Mesendoderm (in vitro differentiated cells): ENCODE data around the gene TFDP1.

Experiments
- DNase-seq: peaks from one replicate; pipeline ENCODE4 v3.0.0; 2013
- H2AK5ac ChIP-seq: 2 replicates; pipeline ENCODE4 v1.6.1; 2013; ENCODE audit warnings: low read length, inconsistent platforms
- H2BK120ac ChIP-seq: 2 replicates; pipeline ENCODE4 v1.6.1; 2013; ENCODE audit warnings: low read depth, mild to moderate bottlenecking, low read length, moderate library complexity, mixed read lengths
- H2BK15ac ChIP-seq: replicated peaks from 2 replicates; pipeline ENCODE4 v1.6.1; 2013; ENCODE audit warnings: low read depth, mild to moderate bottlenecking, moderate library complexity
- H2BK5ac ChIP-seq: 2 replicates; pipeline ENCODE4 v1.6.1; 2013; ENCODE audit warnings: low read length, inconsistent platforms
- H3K18ac ChIP-seq: 2 replicates; pipeline ENCODE4 v1.6.1; 2013; ENCODE audit warnings: mild to moderate bottlenecking, low read length, mixed read lengths
- H3K23ac ChIP-seq: one replicate; pipeline ENCODE4 v1.6.1; 2013; ENCODE audit warnings: low read length
- H3K27ac ChIP-seq: 2 replicates; pipeline ENCODE4 v1.5.1; 2013; ENCODE audit warnings: low read depth, mild to moderate bottlenecking, inconsistent platforms, low read length, moderate library complexity
- H3K27me3 ChIP-seq: 2 replicates; pipeline ENCODE4 v1.6.1; 2013; ENCODE audit warnings: low read length, control low read depth, mild to moderate bottlenecking, inconsistent platforms; ENCODE audit not compliant: insufficient read depth, poor library complexity
- H3K36me3 ChIP-seq: 2 replicates; pipeline ENCODE4 v1.6.1; 2013; ENCODE audit warnings: low read length, inconsistent platforms; ENCODE audit not compliant: control insufficient read depth, insufficient read depth
- H3K4ac ChIP-seq: one replicate; pipeline ENCODE4 v1.6.1; 2013; ENCODE audit warnings: low read depth, mild to moderate bottlenecking, low read length, moderate library complexity
- H3K4me1 ChIP-seq: 2 replicates; pipeline ENCODE4 v1.6.1; 2013; ENCODE audit warnings: low read depth, low read length, inconsistent platforms; ENCODE audit not compliant: control insufficient read depth
- H3K4me2 ChIP-seq: 2 replicates; pipeline ENCODE4 v1.6.1; 2013; ENCODE audit warnings: low read length
- H3K4me3 ChIP-seq: 2 replicates; pipeline ENCODE4 v1.5.1; 2013; ENCODE audit warnings: mild to moderate bottlenecking, low read length
- H3K56ac ChIP-seq: one replicate; pipeline ENCODE4 v1.6.1; 2013; ENCODE audit warnings: low read length
- H3K79me1 ChIP-seq: 2 replicates; pipeline ENCODE4 v1.6.1; 2013; ENCODE audit warnings: low read length, inconsistent platforms
- H3K79me2 ChIP-seq: 2 replicates; pipeline ENCODE4 v1.6.1; 2013; ENCODE audit warnings: mild to moderate bottlenecking, low read length; ENCODE audit not compliant: control insufficient read depth, insufficient read depth
- H3K9ac ChIP-seq: 2 replicates; pipeline ENCODE4 v1.6.1; 2013; ENCODE audit warnings: low read length, inconsistent platforms
- H4K5ac ChIP-seq: one replicate; pipeline ENCODE4 v1.6.1; 2013; ENCODE audit warnings: low read length
- H4K8ac ChIP-seq: one replicate; pipeline ENCODE4 v1.6.1; 2013; ENCODE audit warnings: low read depth, mild to moderate bottlenecking, control low read depth, low read length, moderate library complexity
- WGBS: extraction: QIAGEN DNeasy Blood & Tissue Kit; methylation state at CpG from one replicate; pipeline ENCODE4 v1.1.7; 2013; ENCODE audit warnings: low lambda C conversion rate, missing lambda C conversion rate; ENCODE audit not compliant: insufficient coverage; ENCODE audit errors: extremely low coverage; 5-methylcytosine and 5-hydroxymethylcytosine counted together

Gene TFDP1

DNA sequence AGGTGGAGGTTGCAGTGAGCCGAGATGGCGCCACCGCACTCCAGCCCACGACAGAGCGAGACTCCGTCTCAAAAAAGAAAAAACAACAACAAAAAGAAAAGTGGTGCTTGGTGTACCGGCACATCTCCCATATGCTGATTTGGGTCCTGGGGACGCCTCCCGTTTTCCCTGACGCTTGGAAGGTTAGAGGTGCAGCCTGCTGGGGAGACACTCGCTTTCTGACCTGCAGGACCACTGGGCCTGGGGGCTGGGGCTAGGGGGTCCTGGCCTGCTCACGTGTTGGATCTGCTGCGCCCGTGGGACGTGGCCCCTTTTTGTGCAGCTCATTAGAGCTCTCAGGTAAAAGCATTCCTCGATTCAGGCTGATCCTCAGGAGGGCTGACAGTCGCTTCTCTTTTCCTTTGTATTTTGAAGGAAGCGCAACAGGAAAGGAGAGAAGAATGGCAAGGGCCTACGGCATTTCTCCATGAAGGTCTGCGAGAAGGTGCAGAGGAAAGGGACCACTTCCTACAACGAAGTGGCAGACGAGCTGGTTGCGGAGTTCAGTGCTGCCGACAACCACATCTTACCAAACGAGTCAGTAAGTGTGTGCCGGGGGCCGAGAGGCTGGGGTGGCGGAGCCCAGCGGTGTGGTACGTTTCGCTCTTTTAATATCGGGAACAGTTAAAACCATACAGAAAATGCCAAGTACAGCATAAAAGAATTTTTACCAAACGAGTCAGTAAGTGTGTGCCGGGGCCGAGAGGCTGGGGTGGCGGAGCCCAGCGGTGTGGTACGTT lies 48.3 kb downstream of the TFDP1 start:
- Histone ChIP-seq H2BK5ac (no peak overlapping the region), H3K79me2 (peaks cover 16% of the 10 kb centered on the region), H4K8ac (no peak overlapping the region), H2AK5ac (no peak overlapping the region), H3K36me3 (peaks cover 31% of the 10 kb centered on the region), H3K4me1 (no peaks in the 10 kb centered on the region), H4K5ac (no peak overlapping the region), H3K4ac (no peak overlapping the region), H3K79me1 (peaks cover 20% of the 10 kb centered on the region), H2BK15ac (no peak overlapping the region), H3K9ac (no peak overlapping the region), H3K4me2 (no peak overlapping the region), H3K18ac (no peak overlapping the region), H3K4me3 (no peak overlapping the region), H3K23ac (no peak overlapping the region), H3K27ac (no peak overlapping the region), H3K56ac (no peak overlapping the region), H3K27me3 (no peaks in the 10 kb centered on the region), H2BK120ac (no peak overlapping the region)
- WGBS = no CpG with 5 or more reads among the region's 38 CpGs
- no peak for DNase-seq

DNA sequence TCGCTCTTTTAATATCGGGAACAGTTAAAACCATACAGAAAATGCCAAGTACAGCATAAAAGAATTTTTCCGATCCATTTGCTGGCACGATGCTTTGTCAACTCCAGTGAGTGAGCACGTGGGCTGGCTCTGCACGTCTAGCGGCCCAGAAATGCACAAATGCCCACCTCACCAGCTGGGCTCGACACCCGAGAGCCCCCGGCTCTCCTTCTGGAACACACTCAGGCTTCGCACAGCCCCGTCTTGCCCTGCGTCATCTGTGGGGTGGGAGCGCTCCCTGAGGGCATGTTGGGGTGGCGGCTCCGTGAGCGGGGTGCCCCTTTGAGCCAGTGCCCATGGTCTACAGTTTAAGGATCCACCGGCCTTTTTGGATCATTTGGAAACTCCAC lies 48.9 kb downstream of the TFDP1 start:
- H3K4ac ChIP-seq = no peak overlapping the region
- H3K27ac ChIP-seq = no peak overlapping the region
- H4K8ac ChIP-seq = no peak overlapping the region
- peaks cover 33% of the 10 kb centered on the region for H3K36me3 ChIP-seq
- no peak overlapping the region for H3K18ac ChIP-seq
- no peak overlapping the region for H4K5ac ChIP-seq
- H3K4me1 ChIP-seq = no peaks in the 10 kb centered on the region
- no peaks in the 10 kb centered on the region for H3K27me3 ChIP-seq
- H3K4me2 ChIP-seq = no peak overlapping the region
- H3K4me3 ChIP-seq = no peak overlapping the region
- no peak overlapping the region for H2BK120ac ChIP-seq
- peaks cover 13% of the 10 kb centered on the region for H3K79me2 ChIP-seq
- no peak overlapping the region for H2AK5ac ChIP-seq
- H2BK15ac ChIP-seq = no peak overlapping the region
- no CpG with 5 or more reads among the region's 18 CpGs for WGBS
- H3K56ac ChIP-seq = no peak overlapping the region
- H2BK5ac ChIP-seq = no peak overlapping the region
- no peak overlapping the region for H3K23ac ChIP-seq
- peaks cover 21% of the 10 kb centered on the region for H3K79me1 ChIP-seq
- DNase-seq = no peak
- H3K9ac ChIP-seq = no peak overlapping the region

DNA sequence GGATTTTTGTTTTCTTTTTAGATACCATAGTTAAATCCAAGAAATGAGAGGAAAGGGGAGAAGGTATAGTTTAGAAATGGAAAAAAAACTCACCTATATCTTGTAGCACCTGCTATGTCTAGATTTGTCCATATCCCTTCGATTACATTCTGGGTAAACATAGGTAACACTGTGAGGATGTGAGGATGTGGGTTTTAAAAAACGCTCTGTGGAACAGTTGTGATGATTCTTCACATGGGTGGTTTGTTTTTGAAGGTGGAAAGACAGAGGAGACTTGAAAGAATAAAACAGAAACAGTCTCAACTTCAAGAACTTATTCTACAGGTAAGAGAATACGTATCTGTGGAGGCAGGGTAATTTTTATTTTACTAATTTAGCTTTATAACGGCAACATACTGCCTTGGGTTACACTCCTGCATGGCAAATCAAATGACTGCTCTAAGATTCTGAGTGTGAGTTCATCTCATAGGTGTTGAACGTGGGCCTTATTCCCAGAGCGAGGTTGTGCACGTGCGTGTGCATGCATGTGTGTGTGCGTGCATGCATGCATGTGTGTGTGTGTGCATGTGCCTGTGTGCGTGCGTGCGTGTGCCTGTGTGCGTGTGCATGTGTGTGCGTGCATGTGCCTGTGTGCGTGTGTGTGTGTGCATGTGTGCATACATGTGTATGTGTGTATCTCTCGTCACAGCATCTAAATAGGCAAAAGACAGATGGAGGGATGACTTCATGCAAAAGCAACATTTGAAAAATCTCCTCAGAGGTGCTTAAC lies 49.9 kb downstream of the TFDP1 start:
- Histone ChIP-seq H3K4me3 (no peak overlapping the region), H3K36me3 (peaks cover 36% of the 10 kb centered on the region)
- WGBS = no CpG with 5 or more reads among the region's 16 CpGs

DNA sequence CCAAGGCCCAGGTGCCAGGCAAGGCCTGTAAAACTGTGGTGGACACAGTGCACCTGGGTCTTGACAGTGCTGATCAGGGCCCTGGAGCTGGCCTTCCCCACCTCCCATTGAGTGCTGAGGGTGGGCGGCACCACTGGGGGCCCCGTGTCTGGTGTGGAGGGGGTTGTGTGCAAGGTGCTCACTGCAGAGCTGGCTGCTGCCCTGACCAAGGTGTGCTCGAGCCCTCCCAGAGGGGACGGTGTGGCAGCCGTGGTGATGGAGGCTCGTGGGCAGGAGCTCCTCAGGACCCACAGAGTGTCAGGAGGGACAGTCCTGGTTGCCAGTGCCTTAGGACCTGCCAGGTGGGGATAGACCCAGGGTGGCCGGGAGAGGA lies 50.5 kb downstream of the TFDP1 start:
- Histone ChIP-seq H3K4me1 (no peaks in the 10 kb centered on the region), H2BK120ac (no peak overlapping the region), H3K79me2 (no peaks in the 10 kb centered on the region), H3K9ac (no peak overlapping the region), H2AK5ac (no peak overlapping the region), H2BK5ac (no peak overlapping the region), H4K5ac (no peak overlapping the region), H3K18ac (no peak overlapping the region), H3K4me2 (no peak overlapping the region), H3K27ac (no peak overlapping the region), H3K56ac (no peak overlapping the region), H3K36me3 (peaks cover 42% of the 10 kb centered on the region), H3K23ac (no peak overlapping the region), H4K8ac (no peak overlapping the region), H3K4ac (no peak overlapping the region), H2BK15ac (no peak overlapping the region), H3K79me1 (peaks cover 9% of the 10 kb centered on the region), H3K4me3 (no peak overlapping the region), H3K27me3 (no peaks in the 10 kb centered on the region)
- no peak for DNase-seq
- no CpG with 5 or more reads among the region's 7 CpGs for WGBS

More for the DNA sequence above, 49.9 kb downstream of the TFDP1 start:
- Histone ChIP-seq H4K8ac (no peak overlapping the region), H2BK120ac (no peak overlapping the region), H3K4ac (no peak overlapping the region), H4K5ac (no peak overlapping the region), H3K79me2 (peaks cover 4% of the 10 kb centered on the region), H3K23ac (no peak overlapping the region), H3K4me2 (no peak overlapping the region), H2BK15ac (no peak overlapping the region), H2AK5ac (no peak overlapping the region), H3K79me1 (peaks cover 13% of the 10 kb centered on the region), H3K56ac (no peak overlapping the region), H3K9ac (no peak overlapping the region), H3K18ac (no peak overlapping the region), H3K4me1 (no peaks in the 10 kb centered on the region), H3K27ac (no peak overlapping the region), H3K27me3 (no peaks in the 10 kb centered on the region), H2BK5ac (no peak overlapping the region)
- DNase-seq = no peak

DNA sequence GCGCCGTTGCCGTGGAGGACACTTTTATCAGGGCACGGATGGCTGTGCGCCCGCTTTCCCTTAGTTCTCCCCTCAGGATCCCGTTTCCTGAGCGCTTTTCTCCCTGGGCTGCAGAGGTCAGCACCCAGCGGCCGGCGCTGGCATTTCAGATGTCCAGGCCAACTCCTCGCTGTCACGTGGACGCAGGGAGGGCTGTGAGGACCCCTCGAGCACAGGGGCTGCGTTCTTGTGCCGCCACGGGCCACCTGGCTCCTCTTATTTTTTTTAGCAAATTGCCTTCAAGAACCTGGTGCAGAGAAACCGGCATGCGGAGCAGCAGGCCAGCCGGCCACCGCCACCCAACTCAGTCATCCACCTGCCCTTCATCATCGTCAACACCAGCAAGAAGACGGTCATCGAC lies 51.2 kb downstream of the TFDP1 start:
- Histone ChIP-seq H4K5ac (no peak overlapping the region), H3K4ac (no peak overlapping the region), H3K36me3 (peaks cover 43% of the 10 kb centered on the region), H2BK120ac (no peak overlapping the region), H3K4me2 (no peak overlapping the region), H3K56ac (no peak overlapping the region), H3K4me3 (no peak overlapping the region), H3K18ac (no peak overlapping the region), H2AK5ac (no peak overlapping the region), H3K79me2 (no peaks in the 10 kb centered on the region), H3K4me1 (no peaks in the 10 kb centered on the region), H3K79me1 (peaks cover 9% of the 10 kb centered on the region), H2BK15ac (no peak overlapping the region), H3K27me3 (no peaks in the 10 kb centered on the region), H3K9ac (no peak overlapping the region), H3K23ac (no peak overlapping the region), H4K8ac (no peak overlapping the region), H3K27ac (no peak overlapping the region), H2BK5ac (no peak overlapping the region)
- WGBS = no CpG with 5 or more reads among the region's 25 CpGs
- no peak for DNase-seq
